Loucy (cell line): ENCODE measurements around the gene ITGB1BP1.

Source experiments
- H2AFZ ChIP-seq: fragments of 200-600 bp; sonication (generic); 2 replicates; pipeline ENCODE4 v1.6.0; 2016; ENCODE audit warnings: antibody characterized with exemption, mild to moderate bottlenecking, low read length, moderate library complexity
- H3F3A ChIP-seq: fragments of 200-600 bp; 2 replicates; pipeline ENCODE4 v1.6.0; 2016; ENCODE audit warnings: antibody characterized with exemption, low read depth, mild to moderate bottlenecking
- H3K27me3 ChIP-seq: fragments of 200-600 bp; sonication (generic); 2 replicates; pipeline ENCODE4 v1.6.1; 2014; ENCODE audit warnings: low read length, mild to moderate bottlenecking; ENCODE audit not compliant: insufficient read depth, poor library complexity, severe bottlenecking
- H3K36me3 ChIP-seq: fragments of 200-600 bp; sonication (generic); 2 replicates; pipeline ENCODE4 v1.6.1; 2016; ENCODE audit warnings: low read length; ENCODE audit not compliant: insufficient read depth
- H3K4me1 ChIP-seq: fragments of 200-600 bp; sonication (generic); 2 replicates; pipeline ENCODE4 v1.5.1; 2014; ENCODE audit warnings: low read length, mild to moderate bottlenecking; ENCODE audit not compliant: insufficient read depth, poor library complexity, severe bottlenecking
- H3K4me2 ChIP-seq: fragments of 200-600 bp; sonication (generic); 2 replicates; pipeline ENCODE4 v1.6.0; 2014; ENCODE audit warnings: antibody characterized with exemption, low read length, low read depth, mild to moderate bottlenecking; ENCODE audit not compliant: poor library complexity, severe bottlenecking
- H3K4me3 ChIP-seq: fragments of 200-600 bp; sonication (generic); 2 replicates; pipeline ENCODE4 v1.5.1; 2014; ENCODE audit warnings: low read length, mild to moderate bottlenecking, mixed read lengths; ENCODE audit not compliant: poor library complexity, severe bottlenecking
- H3K79me2 ChIP-seq: fragments of 200-600 bp; sonication (generic); 2 replicates; pipeline ENCODE4 v1.6.1; 2014; ENCODE audit warnings: low read length; ENCODE audit not compliant: insufficient read depth
- H3K9ac ChIP-seq: fragments of 200-600 bp; sonication (generic); 2 replicates; pipeline ENCODE4 v1.6.0; 2014; ENCODE audit warnings: mild to moderate bottlenecking, low read depth, low read length, moderate library complexity; ENCODE audit not compliant: poor library complexity, severe bottlenecking
- H3K9me2 ChIP-seq: fragments of 200-600 bp; sonication (generic); replicated peaks from 2 replicates; pipeline ENCODE4 v1.6.1; 2016; ENCODE audit warnings: low read depth, low read length, mixed read lengths
- H3K9me3 ChIP-seq: fragments of 200-600 bp; sonication (generic); 2 replicates; pipeline ENCODE4 v1.6.1; 2014; ENCODE audit warnings: mild to moderate bottlenecking, antibody characterized with exemption, low read length, low read depth; ENCODE audit not compliant: insufficient read depth
- H4K20me1 ChIP-seq: fragments of 200-600 bp; sonication (generic); 2 replicates; pipeline ENCODE4 v1.6.0; 2014; ENCODE audit warnings: antibody characterized with exemption, low read length, mild to moderate bottlenecking; ENCODE audit not compliant: insufficient read depth, poor library complexity, severe bottlenecking
- EZH2phosphoT487 ChIP-seq: fragments of 200-600 bp; IDR thresholded peaks from 2 replicates; pipeline ENCODE4 v1.6.1; 2018; ENCODE audit warnings: antibody characterized with exemption, mild to moderate bottlenecking, moderate library complexity, borderline replicate concordance
- TF ChIP-seq, protein P1 (sequence below): fragments of 200-600 bp; sonication (generic); conservative IDR thresholded peaks from 2 replicates; pipeline ENCODE4 v1.5.1; 2014; ENCODE audit warnings: mild to moderate bottlenecking, antibody characterized with exemption, low read length

The ITGB1BP1 gene

DNA sequence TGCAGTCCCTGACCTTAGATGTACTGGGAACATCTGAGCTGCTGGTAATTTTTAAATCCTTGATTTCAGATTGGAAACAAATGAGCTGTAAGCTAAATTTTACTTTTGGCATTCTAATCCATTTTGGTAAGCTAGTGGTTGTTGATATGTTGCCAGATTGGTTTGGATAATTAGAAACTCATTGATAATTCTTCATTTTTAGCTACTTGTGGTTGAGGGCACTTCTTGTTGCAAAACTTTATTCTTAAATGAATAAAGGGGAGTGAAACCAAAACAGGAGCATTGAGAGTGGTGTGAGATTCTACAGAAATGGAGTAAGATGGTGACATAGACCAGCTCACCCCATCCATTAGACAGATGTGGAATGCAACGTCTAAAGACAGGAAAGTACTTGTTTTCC lies 64.5 kb downstream of the ITGB1BP1 start:
- Histone ChIP-seq H3K27me3 (no peaks in the 10 kb centered on the region), H3K9ac (no peak overlapping the region), H3K9me2 (no peaks in the 10 kb centered on the region), H3K79me2 (no peaks in the 10 kb centered on the region), H3F3A (no peaks in the 10 kb centered on the region), H3K36me3 (peaks cover 40% of the 10 kb centered on the region; the same call in 1 of the 2 replicates), H3K4me1 (no peaks in the 10 kb centered on the region), H3K9me3 (no peaks in the 10 kb centered on the region), H4K20me1 (no peaks in the 10 kb centered on the region), H3K4me2 (no peak overlapping the region), H2AFZ (no peak overlapping the region), H3K4me3 (no peak overlapping the region)
- TF ChIP-seq EZH2phosphoT487: no peak
- TF ChIP-seq, protein P1, sequence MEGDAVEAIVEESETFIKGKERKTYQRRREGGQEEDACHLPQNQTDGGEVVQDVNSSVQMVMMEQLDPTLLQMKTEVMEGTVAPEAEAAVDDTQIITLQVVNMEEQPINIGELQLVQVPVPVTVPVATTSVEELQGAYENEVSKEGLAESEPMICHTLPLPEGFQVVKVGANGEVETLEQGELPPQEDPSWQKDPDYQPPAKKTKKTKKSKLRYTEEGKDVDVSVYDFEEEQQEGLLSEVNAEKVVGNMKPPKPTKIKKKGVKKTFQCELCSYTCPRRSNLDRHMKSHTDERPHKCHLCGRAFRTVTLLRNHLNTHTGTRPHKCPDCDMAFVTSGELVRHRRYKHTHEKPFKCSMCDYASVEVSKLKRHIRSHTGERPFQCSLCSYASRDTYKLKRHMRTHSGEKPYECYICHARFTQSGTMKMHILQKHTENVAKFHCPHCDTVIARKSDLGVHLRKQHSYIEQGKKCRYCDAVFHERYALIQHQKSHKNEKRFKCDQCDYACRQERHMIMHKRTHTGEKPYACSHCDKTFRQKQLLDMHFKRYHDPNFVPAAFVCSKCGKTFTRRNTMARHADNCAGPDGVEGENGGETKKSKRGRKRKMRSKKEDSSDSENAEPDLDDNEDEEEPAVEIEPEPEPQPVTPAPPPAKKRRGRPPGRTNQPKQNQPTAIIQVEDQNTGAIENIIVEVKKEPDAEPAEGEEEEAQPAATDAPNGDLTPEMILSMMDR: no peak

DNA sequence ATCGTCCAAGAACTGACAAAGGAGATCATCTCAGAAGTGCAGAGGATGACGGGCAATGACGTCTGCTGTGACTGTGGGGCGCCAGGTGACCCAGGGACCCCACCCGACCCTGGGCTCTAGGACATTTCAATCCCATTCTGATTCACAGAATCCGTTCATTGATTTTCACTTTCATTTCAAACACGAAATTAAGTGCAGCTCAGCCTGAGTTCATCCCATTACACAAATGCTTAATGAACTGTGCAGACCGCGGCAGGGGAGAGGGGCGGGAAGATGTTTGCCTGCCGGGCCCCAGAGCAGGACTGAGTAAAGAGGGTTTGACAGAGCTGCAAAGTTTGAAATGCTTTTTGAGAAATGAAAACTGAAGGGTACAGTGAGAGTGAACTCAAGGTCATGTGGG lies 67.1 kb downstream of the ITGB1BP1 start:
- Histone ChIP-seq H3K9me3 (no peaks in the 10 kb centered on the region), H3K4me2 (no peak overlapping the region), H3K79me2 (no peaks in the 10 kb centered on the region), H2AFZ (no peak overlapping the region), H3K27me3 (no peaks in the 10 kb centered on the region), H3K4me1 (no peaks in the 10 kb centered on the region), H3K9me2 (no peaks in the 10 kb centered on the region), H4K20me1 (no peaks in the 10 kb centered on the region), H3K36me3 (peaks cover 44% of the 10 kb centered on the region; the same call in 1 of the 2 replicates), H3F3A (no peaks in the 10 kb centered on the region), H3K4me3 (no peak overlapping the region), H3K9ac (no peak overlapping the region)
- TF ChIP-seq, protein P1: no peak
- TF ChIP-seq EZH2phosphoT487: no peak

DNA sequence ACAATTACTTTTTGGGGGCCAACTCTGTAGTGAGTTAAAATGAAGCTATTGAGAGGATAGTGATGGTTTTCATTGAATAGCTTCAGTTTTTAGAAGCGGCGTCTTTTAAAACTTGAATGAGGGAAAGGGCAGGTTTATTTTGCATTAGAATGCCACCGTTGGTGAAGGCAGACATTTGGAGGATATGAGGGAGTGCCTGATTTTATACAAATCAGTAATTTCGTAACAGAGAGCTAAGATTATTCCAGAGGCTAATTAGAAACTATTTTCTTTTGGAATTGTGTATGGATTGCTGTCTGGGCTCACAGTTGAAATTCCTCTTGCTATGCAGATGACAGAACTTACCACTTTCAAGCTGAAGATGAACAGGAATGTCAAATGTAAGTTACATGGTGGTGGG lies 67.6 kb downstream of the ITGB1BP1 start:
- Histone ChIP-seq H3K4me2 (no peak overlapping the region), H4K20me1 (no peaks in the 10 kb centered on the region), H3K9me2 (no peaks in the 10 kb centered on the region), H3K36me3 (peaks cover 50% of the 10 kb centered on the region; the same call in 1 of the 2 replicates), H3K4me1 (no peaks in the 10 kb centered on the region), H3K79me2 (no peaks in the 10 kb centered on the region), H3K9me3 (no peaks in the 10 kb centered on the region), H2AFZ (no peak overlapping the region), H3K9ac (no peak overlapping the region), H3K4me3 (no peak overlapping the region), H3F3A (no peaks in the 10 kb centered on the region), H3K27me3 (no peaks in the 10 kb centered on the region)
- TF ChIP-seq, protein P1: no peak
- TF ChIP-seq EZH2phosphoT487: no peak
